RCC 7860 (cell line): ENCODE data around the gene NHERF1.

Experiments used
- DNase-seq: peaks from one replicate; pipeline ENCODE4 v3.0.0-alpha.2; 2015; ENCODE audit warnings: low spot score
- FAIRE-seq: peaks from 2 replicates; lab custom pipeline; 2012; peaks lifted over from hg19 to GRCh38; lab: Jason Lieb, UNC

Gene NHERF1

DNA sequence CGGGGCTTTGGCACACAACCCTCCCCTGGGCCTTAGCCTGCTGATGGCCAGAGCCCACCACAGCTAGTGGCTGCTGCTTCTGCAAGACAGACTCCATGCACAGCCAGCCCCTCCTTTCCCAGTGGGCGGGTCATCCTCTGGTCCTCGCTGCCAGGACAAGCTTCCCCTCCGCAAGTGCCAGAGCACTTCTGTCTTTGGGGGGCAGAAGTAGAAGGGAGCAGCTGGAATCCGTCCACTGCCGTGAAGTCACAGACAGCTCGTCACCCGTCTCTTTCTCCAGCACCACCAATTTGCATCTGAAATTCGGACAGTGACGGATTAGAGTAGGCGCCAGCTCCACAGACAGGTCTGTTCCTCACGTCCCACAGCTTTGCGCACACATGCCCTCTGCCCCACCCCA, 59.0 kb downstream of the NHERF1 start:
- DNase-seq, result no peak
- no peak for FAIRE-seq

DNA sequence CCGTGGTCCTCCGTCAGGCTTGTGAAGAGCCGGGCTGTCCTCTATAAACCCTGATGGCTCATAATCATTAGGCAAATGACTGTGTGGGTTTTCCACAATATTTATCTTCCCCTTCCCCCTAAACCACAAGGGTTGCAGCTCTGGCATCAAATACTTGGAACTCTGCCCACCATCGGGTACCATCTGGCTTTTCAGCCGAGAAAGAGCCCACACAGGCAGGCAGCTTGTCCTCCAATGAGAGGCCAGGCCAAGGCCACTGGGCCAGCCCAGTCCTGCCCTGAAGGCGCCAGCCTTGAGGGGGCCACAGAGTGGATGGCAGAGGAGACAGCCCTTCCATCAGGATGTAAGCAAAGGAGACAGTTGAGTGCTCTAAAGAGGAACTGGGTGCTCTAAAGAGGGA, 59.5 kb downstream of the NHERF1 start:
- DNase-seq (no peak), FAIRE-seq (no peak)

DNA sequence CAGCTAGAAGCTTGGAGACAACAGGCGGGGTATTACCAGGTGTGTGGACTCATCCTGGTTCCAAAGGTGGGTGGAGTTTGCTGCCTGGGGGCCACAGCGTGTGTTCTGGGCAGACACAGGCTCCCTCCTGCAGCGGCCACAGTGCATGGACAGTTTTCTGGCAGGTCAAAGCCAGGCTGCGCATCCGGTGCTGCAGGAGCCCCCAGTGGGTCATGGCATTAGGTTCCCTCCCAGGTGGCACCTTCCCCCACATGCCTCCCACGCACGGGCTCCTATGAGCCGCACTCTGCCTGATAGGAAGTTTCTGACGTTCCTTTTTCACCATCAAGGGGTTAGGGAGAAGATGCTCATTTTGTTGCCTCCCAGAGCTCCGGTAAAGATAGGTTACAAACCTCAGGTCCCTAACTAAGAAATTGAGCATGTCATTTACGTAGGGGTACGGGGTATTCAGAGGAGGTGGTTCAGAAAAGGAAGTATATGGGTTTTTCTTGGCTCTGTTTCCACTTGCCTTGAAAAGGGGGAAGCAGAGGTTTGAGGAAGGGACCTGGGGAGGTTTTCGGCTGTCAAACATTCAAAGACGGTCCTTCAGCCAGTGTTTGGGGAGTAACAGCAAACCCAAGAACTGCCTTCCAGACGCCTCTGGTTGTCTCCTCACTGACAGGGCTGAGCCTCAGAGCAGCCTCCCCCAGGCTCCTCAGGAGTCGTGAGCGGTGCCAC, 60.4 kb downstream of the NHERF1 start:
- DNase-seq, result no peak

DNA sequence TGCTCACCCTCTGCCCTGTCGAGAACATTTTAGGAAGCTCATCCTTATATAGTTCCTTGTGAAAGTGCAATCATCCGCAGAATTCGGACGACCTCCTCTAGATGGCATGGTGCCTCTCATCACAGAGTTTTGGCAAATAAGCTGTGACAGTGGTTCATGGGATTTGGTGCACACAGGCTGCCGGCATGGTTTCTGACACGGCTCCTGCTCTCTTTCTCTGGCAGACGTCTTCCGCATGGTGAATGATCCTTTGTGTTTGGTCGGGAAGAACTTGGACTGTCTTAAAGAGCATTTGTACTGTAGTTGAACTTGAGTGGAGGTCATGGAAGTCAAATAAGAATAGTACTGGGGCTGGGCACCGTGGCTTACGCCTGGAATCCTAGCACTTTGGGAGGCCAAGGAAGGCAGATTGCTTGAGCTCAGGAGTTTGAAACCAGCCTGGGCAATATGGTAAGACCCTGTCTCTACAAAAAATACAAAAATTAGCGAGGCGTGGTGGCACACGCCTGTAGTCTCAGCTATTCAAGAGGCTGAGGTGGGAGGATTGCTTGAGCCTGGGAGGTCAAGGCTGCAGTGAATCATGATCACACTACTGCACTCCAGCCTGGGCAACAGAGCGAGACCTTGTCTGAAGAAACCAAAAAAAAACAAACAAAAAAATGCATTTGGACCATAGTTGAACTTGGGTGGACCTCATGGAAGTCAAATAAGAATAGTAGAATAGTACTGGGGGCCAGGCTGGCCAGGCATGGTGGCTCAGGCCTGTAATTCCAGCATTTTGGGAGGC, 62.5 kb downstream of the NHERF1 start:
- FAIRE-seq (peak; percentile 71), DNase-seq (peak; percentile 9)

More for the DNA sequence above, 60.4 kb downstream of the NHERF1 start:
- no peak for FAIRE-seq

DNA sequence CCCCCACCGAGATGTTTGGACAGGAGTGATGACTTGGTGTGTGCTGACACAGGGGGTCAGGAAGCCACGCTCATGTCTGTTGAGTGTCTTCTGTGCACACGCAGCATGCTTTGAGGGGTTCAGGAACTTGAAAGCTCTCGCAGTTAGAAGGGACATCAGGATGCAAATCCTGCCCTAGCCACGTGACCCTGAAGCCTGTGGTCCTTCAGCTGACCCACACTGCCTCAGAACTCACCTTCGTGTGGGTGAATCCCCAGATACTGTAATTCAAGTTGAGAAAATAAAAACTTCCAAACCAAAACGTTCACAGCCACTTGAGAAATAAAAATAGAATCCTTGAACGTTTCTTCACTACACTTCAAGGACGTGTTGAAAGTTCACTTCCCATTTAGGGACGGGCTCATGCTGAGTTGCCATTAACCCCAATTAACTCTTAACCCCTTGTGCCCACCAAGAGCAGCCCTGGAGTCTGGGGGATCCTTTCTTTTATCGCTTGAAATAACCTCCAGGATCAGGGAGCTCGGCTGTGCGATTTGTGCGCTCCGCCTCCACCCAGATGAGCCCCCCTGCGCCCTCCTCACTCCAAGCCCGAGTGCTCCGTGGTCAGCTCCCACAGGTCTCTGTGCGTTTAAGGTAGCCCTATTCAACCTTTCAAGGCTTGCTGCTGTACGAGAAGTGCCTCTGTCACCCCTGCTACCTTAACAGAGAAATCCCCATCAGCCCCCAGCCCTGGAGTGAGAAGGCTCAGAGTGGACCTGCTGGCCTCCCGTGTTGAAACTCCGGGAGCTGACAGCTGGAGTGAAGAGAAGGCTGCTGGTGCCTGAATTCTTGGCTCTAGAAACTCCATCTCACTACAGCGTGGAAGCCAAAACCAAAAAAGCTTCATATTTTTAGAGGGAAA, 63.9 kb downstream of the NHERF1 start:
- DNase-seq, result no peak
- no peak for FAIRE-seq

DNA sequence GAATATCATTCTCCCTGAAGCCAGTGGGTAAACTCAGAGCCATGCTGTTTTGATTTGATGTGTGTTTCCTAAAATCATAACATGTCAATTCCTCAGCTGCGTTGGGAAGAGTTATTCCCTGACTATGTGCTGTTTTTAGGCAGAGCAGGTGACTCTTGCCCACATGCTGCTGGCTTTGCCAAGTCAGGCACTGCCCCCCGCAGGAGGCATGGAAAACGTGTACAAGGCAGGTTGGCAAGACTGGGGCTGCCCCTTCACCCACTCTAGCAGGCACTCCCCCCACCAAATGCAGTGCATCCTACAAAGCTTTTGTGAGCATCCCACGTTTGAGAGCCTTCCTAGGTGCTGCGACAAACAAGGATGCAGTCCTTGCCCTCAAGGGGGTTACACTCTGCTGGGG, 66.0 kb downstream of the NHERF1 start:
- FAIRE-seq (no peak), DNase-seq (no peak)

DNA sequence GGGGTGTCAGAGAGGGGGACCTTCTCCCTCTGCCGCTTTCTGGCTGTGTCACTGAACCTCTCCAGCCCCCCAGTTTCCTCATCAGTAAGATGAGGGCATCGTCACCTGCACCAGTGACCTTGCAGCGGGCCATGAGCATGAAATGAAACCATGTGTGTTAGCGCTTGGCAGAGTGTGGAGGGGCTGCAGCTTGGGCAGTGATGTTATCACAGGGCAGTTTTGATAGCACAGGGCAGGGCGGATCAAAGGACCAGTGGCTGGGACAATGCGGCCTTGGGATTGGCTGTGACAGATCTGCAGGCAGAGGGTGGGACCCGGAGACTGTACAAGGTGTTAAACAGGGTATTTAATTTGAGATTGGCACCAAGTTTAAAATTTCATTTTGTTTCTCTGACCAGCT, 66.6 kb downstream of the NHERF1 start:
- DNase-seq (no peak), FAIRE-seq (no peak)

DNA sequence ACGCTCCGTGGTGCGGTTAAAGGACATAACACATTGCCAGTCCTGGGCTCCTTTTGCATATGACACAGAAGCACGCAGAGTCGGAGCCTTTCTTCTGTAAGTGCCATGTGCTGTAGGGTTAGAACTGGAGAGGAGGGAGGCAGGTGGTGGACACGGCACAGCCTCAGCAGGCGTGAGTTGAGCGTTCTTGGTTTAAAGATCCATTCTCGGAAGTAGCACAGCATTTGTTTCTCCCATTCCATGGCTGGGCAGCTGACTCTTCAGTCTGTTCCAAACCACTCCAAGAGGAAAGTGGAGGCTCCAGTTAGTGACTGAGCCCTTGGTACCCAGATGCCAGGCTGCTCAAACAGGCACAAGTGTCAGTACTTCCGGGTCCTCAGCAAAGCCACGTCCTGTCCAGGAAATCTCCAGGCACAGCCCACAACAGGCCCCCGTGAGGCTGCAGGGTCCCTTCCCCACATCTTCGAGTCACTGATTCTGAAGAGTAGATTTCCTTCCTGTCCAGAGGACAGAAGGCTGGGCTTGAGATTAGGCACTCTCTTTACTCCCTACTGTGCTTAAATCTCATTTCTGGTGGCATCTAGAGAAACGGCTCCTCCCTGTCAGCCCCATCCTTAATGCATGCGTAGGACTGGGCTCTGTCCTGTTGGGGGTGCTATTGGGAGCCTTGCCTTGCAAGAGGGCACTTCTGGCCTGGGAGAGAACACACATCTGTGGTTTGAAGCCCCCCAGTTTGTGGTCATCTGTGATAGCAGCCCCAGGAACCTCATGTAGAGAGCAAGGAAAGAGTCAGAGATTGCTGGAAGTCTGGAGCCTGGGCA, 67.3 kb downstream of the NHERF1 start:
- DNase-seq, result no peak
- no peak for FAIRE-seq

DNA sequence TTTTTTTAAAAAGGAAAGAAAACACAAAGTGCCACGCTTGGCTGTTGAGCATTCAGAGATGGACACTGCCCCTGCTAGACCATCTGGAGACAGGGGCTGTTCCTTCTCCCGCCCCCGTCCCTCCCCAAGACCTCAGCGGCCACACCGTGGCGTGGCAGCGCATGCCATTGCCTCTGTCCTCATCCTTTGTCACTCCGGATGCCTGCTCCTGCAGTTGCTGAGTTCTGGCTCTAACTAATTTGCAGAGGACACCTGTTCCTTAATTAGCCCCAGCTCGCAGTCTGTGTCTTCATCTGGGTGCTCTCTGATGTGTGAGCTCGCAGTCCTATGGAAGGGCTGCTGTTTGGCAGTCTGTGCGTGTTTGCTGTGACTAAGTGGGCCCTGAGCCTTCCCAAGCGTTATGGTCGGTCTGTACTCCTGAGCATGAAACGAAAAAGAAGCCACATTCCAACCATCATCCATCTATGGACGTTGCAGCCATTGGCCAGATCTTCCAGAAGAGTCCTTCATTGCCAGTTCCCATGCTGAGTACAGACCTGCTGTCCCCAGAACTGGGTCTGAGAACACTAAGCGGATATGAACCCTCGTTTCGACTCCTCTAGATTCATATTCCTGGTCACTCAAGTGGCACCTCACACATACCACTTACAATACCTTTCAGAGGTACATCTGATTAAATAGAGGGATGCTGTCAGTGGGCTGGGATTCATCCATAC, 68.6 kb downstream of the NHERF1 start:
- FAIRE-seq, result no peak
- no peak for DNase-seq

DNA sequence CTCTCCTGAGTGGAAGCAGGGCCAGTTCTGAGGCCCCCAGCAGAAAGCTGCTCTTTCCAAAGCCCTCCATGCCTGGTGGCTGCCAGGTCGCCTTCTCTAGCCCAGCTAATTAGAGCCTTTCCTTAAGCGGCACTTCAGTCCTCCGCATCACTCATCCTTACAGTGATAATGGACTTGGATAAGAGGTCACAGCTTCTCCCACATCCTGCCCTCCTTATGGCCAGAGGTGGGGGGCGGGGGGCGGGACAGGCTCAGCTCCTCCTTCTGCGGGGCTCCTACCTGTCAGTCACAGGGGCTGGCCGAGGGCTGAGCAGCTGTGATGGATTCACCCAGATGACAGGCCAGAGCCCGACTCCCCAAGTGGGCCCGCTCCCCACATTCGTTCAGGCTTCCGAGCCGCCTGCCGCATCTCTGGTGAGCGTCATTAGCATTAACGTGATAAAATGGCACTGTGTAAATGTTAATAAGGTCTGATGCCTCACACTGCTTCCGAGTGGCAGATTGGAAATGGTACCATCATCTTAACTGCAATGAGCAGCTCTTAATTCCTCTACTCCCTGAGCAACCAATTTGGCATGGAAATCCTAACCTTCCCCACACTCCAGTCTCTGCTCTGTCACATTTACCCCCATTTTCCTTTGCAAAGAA, 70.0 kb downstream of the NHERF1 start:
- FAIRE-seq (no peak), DNase-seq (no peak)
